NCI-H526 (cell line): ENCODE measurements around the gene RAB11FIP3.
"Not testable (repeated sequence)": the region's sequence is repeated elsewhere in the genome, so short reads cannot be mapped to it uniquely, and the experiment has no call there.

ENCODE experiments used
- DNase-seq, 2 experiments: peaks; one replicate each; lab custom pipeline; 2025; lab: John Stamatoyannopoulos, UW

Gene RAB11FIP3, protein sequence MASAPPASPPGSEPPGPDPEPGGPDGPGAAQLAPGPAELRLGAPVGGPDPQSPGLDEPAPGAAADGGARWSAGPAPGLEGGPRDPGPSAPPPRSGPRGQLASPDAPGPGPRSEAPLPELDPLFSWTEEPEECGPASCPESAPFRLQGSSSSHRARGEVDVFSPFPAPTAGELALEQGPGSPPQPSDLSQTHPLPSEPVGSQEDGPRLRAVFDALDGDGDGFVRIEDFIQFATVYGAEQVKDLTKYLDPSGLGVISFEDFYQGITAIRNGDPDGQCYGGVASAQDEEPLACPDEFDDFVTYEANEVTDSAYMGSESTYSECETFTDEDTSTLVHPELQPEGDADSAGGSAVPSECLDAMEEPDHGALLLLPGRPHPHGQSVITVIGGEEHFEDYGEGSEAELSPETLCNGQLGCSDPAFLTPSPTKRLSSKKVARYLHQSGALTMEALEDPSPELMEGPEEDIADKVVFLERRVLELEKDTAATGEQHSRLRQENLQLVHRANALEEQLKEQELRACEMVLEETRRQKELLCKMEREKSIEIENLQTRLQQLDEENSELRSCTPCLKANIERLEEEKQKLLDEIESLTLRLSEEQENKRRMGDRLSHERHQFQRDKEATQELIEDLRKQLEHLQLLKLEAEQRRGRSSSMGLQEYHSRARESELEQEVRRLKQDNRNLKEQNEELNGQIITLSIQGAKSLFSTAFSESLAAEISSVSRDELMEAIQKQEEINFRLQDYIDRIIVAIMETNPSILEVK

DNA sequence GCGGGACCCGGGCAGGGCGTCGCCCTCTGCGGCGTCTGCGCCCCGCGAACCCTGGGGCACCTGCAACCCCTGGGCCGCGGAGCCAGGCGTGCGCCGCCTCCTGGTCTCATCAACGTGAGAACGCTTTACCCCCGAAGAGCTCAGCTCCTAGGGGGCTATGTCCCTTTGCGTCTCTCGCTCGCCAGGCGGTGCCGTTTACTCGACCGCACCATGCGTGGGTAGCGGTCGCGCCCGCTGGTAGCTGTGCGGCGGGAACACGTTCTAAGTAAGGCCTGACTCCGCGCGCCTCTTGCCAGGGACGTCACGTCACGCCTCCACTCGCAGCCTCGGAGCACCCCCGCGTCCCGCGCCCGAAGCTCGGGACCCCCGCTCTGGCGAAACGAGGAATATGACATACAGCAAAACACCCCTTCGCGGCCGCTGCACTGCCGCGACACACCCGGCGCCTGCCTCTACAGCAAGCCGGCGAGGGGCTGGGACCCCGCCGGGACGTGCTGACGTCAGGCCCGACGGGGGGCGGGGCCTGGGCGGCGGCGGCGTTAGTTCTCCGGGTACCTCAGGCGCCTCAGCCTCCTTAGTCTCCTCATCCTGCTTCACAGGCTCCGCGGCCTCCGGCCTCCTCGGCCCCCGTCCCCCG lies at the start of gene RAB11FIP3:
Gene RAB11FIP3, plus strand, starts transcription at position 568 of the 637 bp plus-strand sequence. CDS start 358 bp downstream, outside the sequence.
- DNase-seq: peak; percentile 34 to 89

DNA sequence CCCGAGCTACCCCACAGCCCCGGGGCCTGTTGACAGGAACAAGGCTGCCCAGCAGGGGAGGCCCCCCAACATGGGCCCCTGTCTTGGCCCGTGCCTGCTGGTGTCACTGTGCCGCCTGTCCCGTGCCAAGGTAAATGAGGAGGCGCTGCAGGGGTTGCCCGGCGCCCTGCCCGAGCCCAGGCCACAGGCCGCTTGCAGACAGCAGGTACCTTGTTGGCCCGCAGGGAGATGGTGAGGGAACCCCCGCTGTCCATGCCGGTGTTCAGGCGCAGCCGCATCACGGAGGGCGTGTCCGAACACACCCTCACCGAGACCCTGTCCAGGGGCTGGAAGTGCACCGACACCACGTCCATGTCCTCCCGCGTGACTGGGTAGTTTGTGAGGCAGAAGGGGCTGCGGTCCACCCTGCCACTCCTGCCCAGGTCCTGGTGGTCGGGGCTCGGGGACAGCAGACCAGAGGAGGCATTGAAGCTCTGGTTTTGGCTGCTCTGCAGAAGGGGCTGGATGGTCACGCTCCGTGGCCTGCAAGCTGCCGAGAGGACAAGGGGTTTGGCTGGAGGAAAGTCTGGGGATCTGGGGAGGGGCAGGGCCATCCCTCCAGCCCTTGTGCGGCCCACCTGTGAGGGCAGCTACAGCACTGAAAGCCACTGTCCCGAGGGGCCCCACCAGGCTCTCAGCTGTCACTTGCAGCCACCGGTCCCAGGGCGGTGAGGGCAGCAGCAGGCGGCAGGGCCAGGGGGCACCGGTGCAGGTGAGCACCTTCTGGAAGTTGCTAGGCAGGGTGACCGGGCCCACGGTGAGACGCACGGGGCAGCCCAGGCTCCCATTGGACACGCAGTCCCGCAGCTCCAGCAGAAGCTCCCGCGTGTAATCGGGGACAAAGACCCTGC lies 49.3 kb upstream of the RAB11FIP3 start:
- DNase-seq: no peak

DNA sequence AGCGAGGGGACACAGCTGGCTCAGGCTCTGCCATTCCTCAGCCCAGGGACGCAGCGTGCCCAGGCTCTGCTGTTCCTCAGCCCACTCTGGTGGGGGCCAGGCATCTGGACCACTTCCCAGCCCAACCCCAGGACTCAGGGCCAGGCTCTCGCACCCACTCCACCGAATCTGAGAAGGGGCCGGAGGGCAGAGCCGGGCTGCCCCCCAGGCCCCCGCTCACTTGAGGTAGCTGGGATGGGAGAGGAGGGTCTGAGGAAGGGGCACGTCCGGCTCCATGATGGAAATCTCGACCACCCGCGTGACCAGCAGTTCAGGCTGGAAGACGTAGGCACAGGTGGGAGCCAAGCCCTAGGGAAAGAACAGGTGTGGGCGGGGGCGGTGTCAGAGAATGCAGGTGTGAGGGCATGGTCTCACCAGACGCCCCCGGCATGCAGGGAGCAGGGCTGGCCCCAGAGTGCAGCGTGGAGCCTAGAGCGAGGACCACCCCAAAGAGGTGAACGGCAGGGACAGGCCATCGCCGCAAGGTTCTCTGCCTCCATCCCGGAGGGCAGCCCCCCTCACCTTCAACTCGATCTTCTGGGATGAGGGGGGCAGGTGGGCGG lies 48.5 kb upstream of the RAB11FIP3 start:
- no peak for DNase-seq

DNA sequence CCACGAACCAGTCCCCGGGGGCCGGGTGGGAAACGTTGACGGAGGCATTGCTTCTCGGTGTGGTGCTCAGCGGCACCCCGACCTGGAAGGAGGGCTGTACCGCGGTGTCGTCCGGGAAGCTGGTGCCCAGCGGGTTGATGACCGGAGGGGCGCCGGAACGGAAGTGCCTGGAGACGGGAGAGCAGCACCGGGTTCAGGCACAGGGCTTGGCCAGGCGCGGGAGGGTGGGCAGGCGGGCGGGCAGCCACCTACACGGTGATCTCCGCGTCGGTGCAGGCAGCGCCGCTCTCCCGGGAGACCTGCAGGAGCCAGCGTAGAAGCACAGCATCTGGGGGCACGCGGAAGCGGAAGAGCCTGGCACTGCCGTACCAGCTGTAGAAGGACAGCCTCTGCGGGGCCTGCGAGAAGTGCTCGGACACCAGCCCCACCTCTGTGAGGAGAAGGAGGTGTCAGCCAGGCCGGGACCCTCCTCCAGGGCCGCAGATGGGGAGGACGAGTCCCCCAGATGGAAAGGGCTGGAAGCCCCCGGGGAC lies 48.0 kb upstream of the RAB11FIP3 start:
- DNase-seq: no peak

DNA sequence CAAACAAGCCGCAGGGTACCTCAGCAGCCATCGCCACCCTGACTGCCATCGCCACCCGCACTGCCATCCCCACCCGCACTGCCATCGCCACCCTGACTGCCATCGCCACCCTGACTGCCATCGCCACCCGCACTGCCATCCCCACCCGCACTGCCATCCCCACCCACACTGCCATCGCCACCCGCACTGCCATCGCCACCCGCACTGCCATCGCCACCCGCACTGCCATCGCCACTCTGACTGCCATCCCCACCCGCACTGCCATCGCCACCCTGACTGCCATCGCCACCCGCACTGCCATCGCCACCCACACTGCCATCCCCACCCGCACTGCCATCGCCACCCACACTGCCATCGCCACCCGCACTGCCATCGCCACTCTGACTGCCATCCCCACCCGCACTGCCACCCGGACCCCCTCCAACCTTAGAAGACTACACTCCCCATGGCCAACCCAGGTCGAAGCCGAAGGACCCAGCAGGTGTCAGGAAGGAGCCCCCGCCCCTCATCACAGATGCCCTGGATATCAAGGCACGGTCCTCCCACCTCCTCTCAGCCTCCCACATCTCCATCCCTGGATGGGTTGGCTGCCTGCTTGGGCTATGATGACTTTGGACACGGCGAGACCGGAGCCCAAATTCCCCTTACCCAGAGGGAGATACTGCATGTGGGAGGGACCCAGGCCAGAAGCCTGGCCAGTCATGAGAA lies 47.2 kb upstream of the RAB11FIP3 start:
- DNase-seq: not testable (repeated sequence)

DNA sequence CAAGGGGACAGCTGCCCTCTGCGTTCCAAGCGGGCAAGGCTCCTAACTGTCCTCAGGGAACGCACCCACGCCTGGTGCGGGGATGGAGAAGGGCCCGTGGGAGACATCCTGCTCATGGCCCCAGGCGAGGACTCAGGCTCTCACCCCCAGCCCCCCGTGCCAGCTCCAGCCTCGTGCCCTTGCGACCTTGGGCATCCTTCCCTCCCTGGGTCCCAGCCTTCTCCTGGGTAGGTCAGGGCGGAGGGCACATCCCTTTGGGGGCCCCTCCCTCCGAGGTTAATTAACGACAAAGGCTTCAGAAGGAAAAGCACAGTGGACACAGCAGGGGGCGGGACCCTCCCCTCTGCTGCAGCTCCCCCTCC lies 46.6 kb upstream of the RAB11FIP3 start:
- no peak for DNase-seq

DNA sequence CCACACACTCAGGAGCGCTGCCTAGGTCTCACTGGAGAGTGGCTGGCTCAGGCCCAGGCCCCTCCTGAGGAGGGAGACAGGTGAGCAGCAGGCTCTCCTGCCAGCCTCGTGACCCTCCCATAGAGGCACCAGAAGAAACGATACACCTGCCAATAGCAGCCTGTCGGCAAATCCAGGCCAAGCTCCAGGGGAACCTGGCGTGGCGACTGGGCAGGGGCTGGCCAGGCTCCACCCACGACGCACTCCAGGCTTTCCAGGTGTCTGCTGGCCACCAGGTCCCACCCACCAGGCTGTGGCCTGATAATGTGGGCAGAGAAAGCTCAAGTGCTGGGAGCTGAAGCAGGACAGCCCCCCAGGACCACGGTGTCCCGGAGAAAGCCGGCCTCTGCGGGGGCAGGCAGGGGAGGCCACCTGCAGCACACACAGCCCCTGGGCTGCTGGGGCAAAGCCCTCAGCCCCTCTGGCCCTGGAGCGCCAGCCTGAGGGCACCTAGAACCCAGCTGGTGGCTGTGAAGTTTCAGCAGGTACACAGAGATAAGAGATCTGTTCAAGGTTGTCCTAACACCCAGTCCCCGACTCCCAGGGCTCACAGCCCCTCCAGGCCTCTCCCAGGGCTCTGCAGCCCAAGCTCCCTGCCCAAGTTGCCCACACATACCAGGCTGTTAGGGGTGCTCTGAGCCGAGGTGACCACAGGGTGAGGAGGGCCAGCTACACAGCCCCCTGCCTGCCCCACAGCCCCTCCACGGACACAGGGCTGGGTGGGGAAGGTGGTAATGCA lies 46.1 kb upstream of the RAB11FIP3 start:
- DNase-seq: peak; percentile 77 to 92

DNA sequence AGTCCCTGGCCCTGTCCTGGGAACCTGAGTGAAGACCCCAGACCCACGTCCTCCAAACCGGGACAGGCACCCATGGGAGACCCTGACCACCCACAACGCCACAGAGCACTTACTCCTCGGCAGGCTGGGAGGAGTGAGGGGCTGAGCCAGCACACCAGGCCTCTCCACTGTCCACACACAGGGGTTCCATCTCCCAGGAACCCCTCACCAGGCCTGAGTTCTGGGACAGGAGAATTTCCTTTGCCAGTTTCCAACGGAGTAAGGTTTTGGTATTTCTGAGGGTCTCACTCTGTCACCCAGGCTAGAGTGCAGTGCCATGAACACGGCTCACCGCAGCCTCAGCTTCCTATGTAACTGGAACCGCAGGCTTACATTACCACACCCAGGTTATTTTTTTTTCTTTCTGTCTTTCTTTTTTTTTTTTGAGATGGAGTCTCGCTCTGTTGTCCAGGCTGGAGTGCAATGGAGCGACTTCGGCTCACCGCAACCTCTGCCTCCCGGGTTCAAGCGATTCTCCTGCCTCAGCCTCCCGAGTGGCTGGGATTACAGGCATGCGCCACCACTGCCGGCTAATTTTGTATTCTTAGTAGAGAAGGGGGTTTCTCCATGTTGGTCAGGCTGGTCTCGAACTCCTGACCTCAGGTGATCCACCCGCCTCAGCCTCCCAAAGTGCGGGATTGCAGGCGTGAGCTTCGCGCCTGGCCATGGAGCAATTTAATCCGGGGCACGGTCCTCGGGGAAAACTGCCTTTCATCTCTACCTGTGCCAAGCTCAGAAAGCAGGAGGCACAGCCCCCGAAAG lies 45.3 kb upstream of the RAB11FIP3 start:
- DNase-seq: no peak

DNA sequence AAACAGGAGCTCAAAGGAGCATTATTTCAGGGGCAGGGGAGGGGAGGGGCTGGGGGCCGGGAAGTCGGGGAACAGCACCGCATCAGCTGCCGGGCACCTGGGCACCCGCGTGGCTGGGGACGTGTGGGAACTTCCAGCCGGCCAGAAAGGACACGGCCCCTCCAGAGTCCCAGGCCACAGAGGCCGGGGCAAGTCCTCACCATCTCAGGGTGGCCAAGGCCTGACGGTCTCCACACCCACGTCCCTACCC lies 44.8 kb upstream of the RAB11FIP3 start:
- DNase-seq: no peak

DNA sequence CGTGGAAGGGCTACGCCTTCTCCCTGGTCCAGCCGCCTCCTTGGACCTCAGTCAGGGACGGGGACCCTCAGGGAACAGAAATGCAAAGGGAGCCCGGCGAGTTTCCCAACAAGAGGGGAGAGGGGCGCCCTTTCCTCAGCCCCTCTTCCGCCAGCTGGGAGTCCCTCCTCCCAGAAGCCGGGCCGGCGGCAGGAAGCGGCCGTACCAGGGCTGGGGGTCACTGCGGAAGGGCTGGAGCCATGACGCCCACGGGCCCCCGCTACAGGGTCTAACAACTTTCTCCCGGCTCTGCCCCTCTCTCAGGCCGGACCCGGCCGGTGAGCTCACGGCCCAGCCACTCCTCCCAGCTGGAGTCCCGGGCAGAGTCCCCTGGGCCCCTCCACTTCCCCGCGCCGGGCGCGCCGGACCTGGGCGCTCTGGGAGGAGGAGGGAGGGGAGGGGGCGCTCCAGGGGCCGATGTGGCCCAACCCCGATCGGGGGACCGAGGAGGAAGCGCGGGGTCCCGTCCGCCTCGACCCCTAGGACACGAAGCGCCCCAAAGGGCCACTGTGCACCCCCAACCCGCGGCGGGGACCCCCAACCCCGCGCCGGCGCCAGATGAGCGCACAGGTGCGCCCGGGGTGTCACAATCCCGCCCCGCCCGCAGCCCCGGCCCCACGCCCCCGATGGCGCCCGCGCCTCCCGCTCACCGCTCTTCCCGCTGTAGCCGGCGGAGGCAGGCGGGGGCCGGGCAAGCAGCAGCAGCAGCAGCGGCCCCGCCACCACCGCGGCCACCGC lies 44.2 kb upstream of the RAB11FIP3 start:
- peak in 1 of 2 experiments; percentile 54 for DNase-seq

DNA sequence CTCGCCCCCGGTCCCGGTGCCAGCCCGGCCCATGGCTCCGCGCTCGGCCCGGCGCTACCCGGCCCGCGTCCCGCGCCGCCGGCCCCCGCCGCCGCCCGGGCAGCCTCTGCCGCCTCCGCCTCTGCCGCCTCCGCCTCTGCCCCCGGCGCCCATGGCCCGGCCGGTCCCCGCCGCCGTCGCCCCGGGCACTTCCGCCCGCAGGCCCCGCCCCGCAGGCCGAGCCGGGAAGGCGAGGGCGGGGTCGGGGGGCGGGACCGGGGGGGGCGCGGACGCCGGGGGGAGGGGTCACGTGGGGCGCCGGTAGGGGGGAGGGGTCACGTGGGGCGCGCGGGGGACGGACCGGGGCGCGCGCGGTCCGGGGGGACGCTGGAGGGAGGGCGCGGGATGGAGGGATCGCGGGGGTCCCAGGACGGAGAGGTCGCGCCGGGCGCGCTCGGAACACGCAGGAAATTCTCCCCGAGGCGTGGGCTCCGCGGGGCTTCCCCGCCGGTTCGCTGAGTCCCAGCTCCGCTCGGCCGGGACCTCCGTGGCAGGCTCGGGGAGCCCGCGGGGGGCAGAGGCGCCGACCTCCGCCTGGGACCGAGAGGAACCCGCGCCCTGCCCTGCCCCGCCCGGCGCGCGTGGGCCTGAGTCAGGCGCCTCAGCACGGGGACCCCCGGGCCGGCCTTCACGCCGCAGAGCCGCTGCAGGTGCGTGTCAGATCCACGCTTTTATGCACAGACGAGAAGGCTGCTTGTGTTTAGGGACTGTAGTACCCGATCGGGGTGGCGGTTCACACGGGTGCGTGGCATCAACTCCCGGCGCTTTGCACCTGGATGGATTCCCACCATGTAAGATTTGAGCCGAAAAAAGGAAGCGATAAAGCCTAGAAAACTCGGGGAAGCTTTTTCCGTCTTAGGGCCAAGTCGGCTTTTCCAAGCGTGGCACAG lies 43.4 kb upstream of the RAB11FIP3 start, which contains the start of gene PGAP6:
Gene PGAP6, minus strand, starts transcription at position 190 of the 929 bp plus-strand sequence. Its CDS starts 157 bp downstream, at position 33.
- peak in 1 of 2 experiments; percentile 73 for DNase-seq

DNA sequence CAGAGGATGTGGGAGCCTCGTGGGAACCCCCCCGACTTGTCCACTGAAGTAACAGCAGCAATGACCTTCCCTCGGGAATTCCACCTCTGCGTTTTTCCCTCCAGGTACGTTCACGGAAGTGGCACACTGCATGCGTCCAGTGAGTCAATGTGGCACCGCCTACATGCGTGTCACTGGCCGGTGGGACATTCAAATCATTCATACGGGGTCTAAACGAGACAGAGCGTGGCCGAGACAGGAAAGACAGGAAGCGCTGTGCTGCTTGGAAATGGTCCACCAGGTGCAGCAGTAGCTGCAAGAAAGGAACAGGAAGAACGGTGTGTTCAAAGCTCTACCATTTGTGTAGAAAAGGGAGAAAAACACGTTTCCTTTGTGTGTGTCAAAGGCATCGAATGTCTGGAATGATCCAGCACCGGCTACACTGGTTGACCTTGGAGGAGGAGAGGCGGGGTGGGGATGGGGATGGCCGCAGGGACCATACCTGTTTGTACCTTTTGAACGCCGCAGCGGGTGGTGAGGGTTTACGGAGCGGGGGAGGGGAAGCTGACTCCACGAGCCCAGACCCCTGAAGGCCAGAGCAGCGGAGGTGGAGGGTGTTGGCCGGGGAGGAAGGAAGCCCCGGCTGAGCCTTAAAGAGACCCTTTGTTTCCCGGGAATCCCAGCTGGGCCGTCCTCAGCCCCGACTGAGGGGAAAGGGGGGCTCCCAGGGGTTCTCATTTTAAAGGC lies 42.0 kb upstream of the RAB11FIP3 start:
- DNase-seq: peak; percentile 54 to 68

DNA sequence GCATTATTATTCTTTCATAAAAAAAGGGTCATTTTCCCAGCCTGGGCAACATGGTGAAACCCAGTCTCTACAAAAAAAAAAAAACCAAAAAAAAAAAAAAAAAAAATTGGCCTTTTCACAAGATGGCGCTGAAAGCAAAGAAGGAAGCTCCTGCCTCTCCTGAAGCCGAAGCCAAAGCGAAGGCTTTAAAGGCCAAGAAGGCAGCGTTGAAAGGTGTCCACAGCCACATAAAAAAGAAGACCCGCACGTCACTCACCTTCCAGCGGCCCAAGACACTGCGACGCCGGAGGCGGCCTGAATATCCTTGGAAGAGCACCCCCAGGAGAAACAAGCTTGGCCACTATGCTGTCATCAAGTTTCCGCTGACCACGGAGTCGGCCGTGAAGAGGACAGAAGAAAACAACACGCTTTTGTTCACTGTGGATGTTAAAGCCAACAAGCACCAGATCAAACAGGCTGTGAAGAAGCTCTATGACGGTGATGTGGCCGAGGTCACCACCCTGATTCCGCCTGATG lies 38.8 kb upstream of the RAB11FIP3 start:
- DNase-seq: no peak

DNA sequence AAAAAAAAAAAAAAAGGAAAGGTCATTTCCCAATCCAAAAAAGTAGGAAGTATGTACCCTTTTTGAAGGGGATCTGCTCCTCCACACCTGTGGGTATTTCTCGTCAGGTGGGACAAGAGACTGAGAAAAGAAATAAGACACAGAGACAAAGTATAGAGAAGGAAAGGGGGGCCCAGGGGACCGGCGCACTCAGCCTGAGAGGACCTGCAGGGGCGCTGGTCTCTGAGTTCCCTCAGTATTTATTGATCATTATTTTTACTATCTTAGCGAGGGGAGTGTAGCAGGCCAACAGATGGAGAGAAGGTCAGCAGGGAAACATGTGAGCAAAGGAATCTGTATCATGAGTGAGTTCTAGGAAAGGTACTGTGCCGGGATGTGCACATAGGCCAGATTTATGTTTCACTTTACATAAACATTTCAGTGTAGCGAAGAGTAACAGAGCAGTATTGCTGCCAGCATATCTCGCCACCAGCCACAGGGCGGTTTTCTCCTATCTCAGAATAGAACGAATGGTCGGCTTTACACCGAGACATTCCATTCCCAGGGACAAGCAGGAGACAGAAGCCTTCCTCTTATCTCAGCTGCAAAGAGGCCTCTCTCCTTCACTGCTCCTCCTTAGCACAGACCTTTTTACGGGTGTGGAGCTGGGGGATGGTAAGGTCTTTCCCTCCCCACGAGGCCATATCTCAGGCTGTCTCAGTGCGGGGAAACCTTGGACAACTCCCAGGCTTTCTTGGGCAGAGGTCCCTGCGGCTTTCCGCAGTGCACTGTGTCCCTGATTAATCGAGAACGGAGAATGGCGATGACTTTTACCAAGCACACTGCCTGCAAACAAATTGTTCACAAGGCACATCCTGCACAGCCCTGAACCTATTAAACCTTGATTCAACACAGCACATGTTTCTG lies 37.4 kb upstream of the RAB11FIP3 start:
- DNase-seq: not testable (repeated sequence)

DNA sequence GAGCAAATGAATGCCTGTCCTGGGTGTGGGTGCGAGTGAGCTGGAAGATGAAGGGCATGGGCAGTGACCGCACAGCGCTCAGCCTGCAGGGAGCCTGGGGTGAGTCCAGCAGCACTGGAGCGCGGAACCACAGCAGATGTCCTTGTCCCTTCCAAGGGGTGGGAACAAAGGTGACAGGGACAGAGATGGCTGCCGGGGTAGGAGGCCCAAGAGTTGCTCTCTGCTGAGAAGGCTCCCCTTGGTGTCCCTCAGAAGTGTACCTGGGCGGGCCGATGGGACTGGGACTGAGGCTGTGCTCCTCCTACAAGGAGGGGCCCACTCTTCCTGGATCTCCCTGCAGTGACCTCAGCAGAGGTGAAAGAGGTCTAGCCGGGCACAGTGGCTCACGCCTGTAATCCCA lies 36.1 kb upstream of the RAB11FIP3 start:
- DNase-seq: no peak
